A549 treated with DMSO at 1 μM for 4 hours (cell line): ENCODE data around the gene GC. TPM values are rescaled to one million over a fixed set of nuclear protein-coding genes. Genes with fewer than 3 reads are reported as not detected.

Source experiments
- total RNA-seq: library from RNA; stranded (reverse); fragments of 200-300 nt; extraction: Qiagen RNA extraction; gene quantifications from 5 replicates; pipeline ENCODE4 v1.2.3, GENCODE V29; 2022; ENCODE audit warnings: low read depth

GC gene, protein sequence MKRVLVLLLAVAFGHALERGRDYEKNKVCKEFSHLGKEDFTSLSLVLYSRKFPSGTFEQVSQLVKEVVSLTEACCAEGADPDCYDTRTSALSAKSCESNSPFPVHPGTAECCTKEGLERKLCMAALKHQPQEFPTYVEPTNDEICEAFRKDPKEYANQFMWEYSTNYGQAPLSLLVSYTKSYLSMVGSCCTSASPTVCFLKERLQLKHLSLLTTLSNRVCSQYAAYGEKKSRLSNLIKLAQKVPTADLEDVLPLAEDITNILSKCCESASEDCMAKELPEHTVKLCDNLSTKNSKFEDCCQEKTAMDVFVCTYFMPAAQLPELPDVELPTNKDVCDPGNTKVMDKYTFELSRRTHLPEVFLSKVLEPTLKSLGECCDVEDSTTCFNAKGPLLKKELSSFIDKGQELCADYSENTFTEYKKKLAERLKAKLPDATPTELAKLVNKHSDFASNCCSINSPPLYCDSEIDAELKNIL
- total RNA-seq, result not detected in 5 replicates

DNA sequence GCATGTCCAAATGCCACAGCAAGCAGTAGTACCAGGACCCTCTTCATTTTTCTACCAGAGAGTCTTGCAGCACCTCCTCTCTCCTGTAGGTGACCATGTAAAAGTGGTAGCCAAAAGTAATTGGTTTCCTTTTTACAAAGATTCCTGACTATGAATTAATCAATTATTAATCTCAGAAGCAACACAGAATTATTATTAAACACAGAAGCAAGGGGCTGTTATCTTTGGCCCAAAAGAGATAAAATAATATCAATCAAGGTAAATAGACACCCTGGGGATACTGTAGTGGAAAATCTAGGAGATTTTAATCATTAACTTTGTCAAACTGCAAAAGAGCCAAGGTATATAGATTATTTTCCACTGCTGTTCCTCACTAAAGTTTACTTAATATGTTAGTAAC lies at the start of gene GC:
TSS of gene GC (minus strand) at position 108 of the 400 bp plus-strand sequence. CDS start at position 47, 61 bp downstream.

Other genes starting within 250 kb of the GC start
- gene NPFFR2, start 247.9 kb upstream of the GC start, total RNA-seq, result 0.08 TPM in 1 of 5 replicates, not detected in the others